Measurements from ENCODE around the gene PTPRB. TPM values are rescaled to one million over a fixed set of nuclear protein-coding genes. Genes with fewer than 3 reads are reported as not detected.

The PTPRB gene
- total and polyA plus RNA-seq, 2 of the 8 experiments (the other 6 are each of a cell fraction or from before 2014, with no cell fraction given), result 0.36 to 0.58 TPM

GRCh38 chr12:70659077-70659606 is 21.9 kb upstream of the PTPRB start:
- FAIRE-seq, result no peak
- POLR2A ChIA-PET (ENCODE audit: partially characterized antibody), result interaction anchor here (1.1 kb wide), 1 partner anchor 11 kb away, joined by 3 read pairs; no protein-coding TSS in a partner anchor
- Histone ChIP-seq H3K27ac (ENCODE audit: low read depth, low read length) (no peak overlapping the region), H3K27me3 (replicated peaks in 1 of 4; ENCODE audit: control insufficient read depth in 3 of 4, extremely low read depth in 1 of 4, insufficient read depth in 3 of 4, low read length in 3 of 4) (no peaks in the 10 kb centered on the region), H3K56ac (replicated peaks; ENCODE audit: insufficient read length, low read depth, low read length) (no peak overlapping the region), H3K4me1 (replicated peaks in 1 of 4; ENCODE audit: control insufficient read depth in 3 of 4, insufficient read depth in 4 of 4, low read length in 3 of 4) (peaks cover 0 to 4% (median 3%) of the 10 kb centered on the region in 4 experiments; a peak in 4 of 7 replicates), H4K5ac (ENCODE audit: insufficient read length, low read depth, low read length) (no peak overlapping the region), H3K4ac (replicated peaks; ENCODE audit: insufficient read length, low read depth, low read length) (no peak overlapping the region), H4K20me1 (replicated peaks in 1 of 2; ENCODE audit: control insufficient read depth in 1 of 2, insufficient read depth in 2 of 2, low read length in 2 of 2) (no peaks in the 10 kb centered on the region), H2BK12ac (ENCODE audit: low read depth, low read length) (no peak overlapping the region), H3K9ac (replicated peaks in 1 of 4; ENCODE audit: extremely low read depth in 1 of 4, low read depth in 3 of 4, low read length in 3 of 4) (no peak overlapping the region), H2BK120ac (replicated peaks; ENCODE audit: low read depth, low read length) (no peak overlapping the region), H3K18ac (ENCODE audit: extremely low read depth, low read length) (no peak overlapping the region), H3K23me2 (ENCODE audit: low read depth, low read length) (no peaks in the 10 kb centered on the region), H3K79me1 (ENCODE audit: low read depth, low read length) (no peaks in the 10 kb centered on the region), H3K4me2 (ENCODE audit: insufficient read depth in 1 of 2, low read depth in 2 of 2, low read length in 2 of 2) (no peak overlapping the region), H3K79me2 (ENCODE audit: control insufficient read depth in 1 of 2, insufficient read depth in 2 of 2, low read length in 2 of 2) (no peaks in the 10 kb centered on the region), H3K36me3 (ENCODE audit: control insufficient read depth in 2 of 4, insufficient read depth in 4 of 4, low read length in 3 of 4) (no peaks in the 10 kb centered on the region), H4K91ac (replicated peaks; ENCODE audit: insufficient read length, low read length) (no peak overlapping the region), H4K8ac (ENCODE audit: extremely low read depth, insufficient read depth, low read length) (no peak overlapping the region), H3K4me3 (ENCODE audit: extremely low read depth in 1 of 4, insufficient read depth in 2 of 4, low read depth in 3 of 4, low read length in 4 of 4) (no peak overlapping the region), H2AFZ (ENCODE audit: low read length) (no peak overlapping the region), H2BK15ac (ENCODE audit: low read length) (peak overlapping the region; percentile 66; the same call in 1 of the 2 replicates), H3K9me3 (ENCODE audit: insufficient read depth in 2 of 2, low read depth in 1 of 2, low read length in 1 of 2) (no peaks in the 10 kb centered on the region), H2AK5ac (ENCODE audit: low read depth, low read length) (no peak overlapping the region), H2BK20ac (ENCODE audit: low read length) (0 out of 2 replicates have a peak overlapping the region, but pooled peaks have one; percentile 55), H3K23ac (ENCODE audit: insufficient read length) (no peak overlapping the region), H2BK5ac (ENCODE audit: low read depth, low read length) (no peak overlapping the region), H3K14ac (ENCODE audit: insufficient read length) (no peak overlapping the region)
- DNase-seq (ENCODE audit: low read depth in 1 of 2, low spot score in 2 of 2), result no peak
- CTCF ChIA-PET (ENCODE audit: partially characterized antibody), result interaction anchor here (1.0 to 1.2 kb wide), 2 partner anchors 11 to 43 kb away, joined by 4 read pairs; no protein-coding TSS in a partner anchor
- 94% methylated on average over 6 of the region's 6 CpGs; no CpG with 5 or more reads in 1 of the 2 experiments for WGBS, 2 experiments (ENCODE audit: extremely low coverage in 1 of 2, insufficient coverage in 1 of 2, insufficient read length in 1 of 2, insufficient replicate concordance in 2 of 2, low coverage in 1 of 2, low lambda C conversion rate in 2 of 2, missing lambda C conversion rate in 1 of 2)
- TF ChIP-seq GABPA (IDR thresholded peaks at IDR 0.05; ENCODE audit: borderline replicate concordance, insufficient read depth, low read length) (no peak), PHF8 (conservative IDR thresholded peaks at IDR 0.05; ENCODE audit: low read depth, low read length) (no peak), SRF (IDR thresholded peaks at IDR 0.05; ENCODE audit: low read depth, low read length) (no peak), CHD1 (IDR thresholded peaks at IDR 0.05; ENCODE audit: low read depth, low read length) (no peak), EGR1 (IDR thresholded peaks at IDR 0.05; ENCODE audit: borderline replicate concordance, low read depth, low read length) (no peak), SIRT6 (IDR thresholded peaks at IDR 0.05; ENCODE audit: low read length) (no peak), SAP30 (IDR thresholded peaks at IDR 0.05; ENCODE audit: insufficient read depth, insufficient replicate concordance, low read length) (no peak), RAD21 (IDR thresholded peaks at IDR 0.05 in 1 of 2, conservative IDR thresholded peaks at IDR 0.05 in 1 of 2; ENCODE audit: low read depth in 2 of 2, low read length in 2 of 2) (no peak), TAF7 (optimal IDR thresholded peaks at IDR 0.05; ENCODE audit: borderline replicate concordance, low read depth, low read length) (no peak)

Data from H1 (cell line).